D721Med (cell line): ENCODE results near the gene NINJ2.
"Not testable (repeated sequence)": the region's sequence is repeated elsewhere in the genome, so short reads cannot be mapped to it uniquely, and the experiment has no call there.

Experiments
- DNase-seq: peaks from one replicate; pipeline ENCODE4 v3.0.0; 2011; ENCODE audit warnings: low spot score; ENCODE audit not compliant: insufficient read length
- FAIRE-seq: peaks from 2 replicates; lab custom pipeline; 2011; peaks lifted over from hg19 to GRCh38; lab: Jason Lieb, UNC
- CTCF ChIP-seq: IDR thresholded peaks from 2 replicates; pipeline ENCODE4 v1.5.1; 2012; ENCODE audit warnings: mild to moderate bottlenecking, control low read depth; ENCODE audit not compliant: insufficient read depth; ENCODE audit errors: missing control alignments

NINJ2 gene

GRCh38 chr12:583251-583869 is 79.9 kb downstream of the NINJ2 start:
- no peak for FAIRE-seq
- no peak for DNase-seq

GRCh38 chr12:581746-582145 is 81.5 kb downstream of the NINJ2 start:
- TF ChIP-seq CTCF, result no peak
- no peak for FAIRE-seq
- DNase-seq, result no peak

More at GRCh38 chr12:583251-583869, 79.9 kb downstream of the NINJ2 start:
- no peak for TF ChIP-seq CTCF

- FAIRE-seq (no peak), DNase-seq (no peak)
- TF ChIP-seq CTCF, result no peak
These were observed 81.9 kb downstream of the NINJ2 start for GRCh38 chr12:581321-581720.

- DNase-seq (no peak), FAIRE-seq (peak; percentile 61)
- no peak for TF ChIP-seq CTCF
These were observed 82.4 kb downstream of the NINJ2 start for GRCh38 chr12:580813-581212.

GRCh38 chr12:579420-580110 is 83.7 kb downstream of the NINJ2 start:
- no peak for TF ChIP-seq CTCF
- DNase-seq (no peak), FAIRE-seq (peak; percentile 35)

GRCh38 chr12:578748-579419 is 84.4 kb downstream of the NINJ2 start:
- no peak for FAIRE-seq
- no peak for TF ChIP-seq CTCF
- DNase-seq, result no peak

- FAIRE-seq, DNase-seq: not testable (repeated sequence)
These were observed 85.1 kb downstream of the NINJ2 start for GRCh38 chr12:577994-578747.
